Raji (cell line): Measurements from ENCODE around the gene NBPF1.

Source experiments
- POLR2A ChIP-seq: IDR thresholded peaks from 2 replicates; pipeline ENCODE4 v1.6.1; 2011; ENCODE audit warnings: low read depth, low read length, control low read depth; ENCODE audit not compliant: insufficient read depth

The NBPF1 gene

DNA sequence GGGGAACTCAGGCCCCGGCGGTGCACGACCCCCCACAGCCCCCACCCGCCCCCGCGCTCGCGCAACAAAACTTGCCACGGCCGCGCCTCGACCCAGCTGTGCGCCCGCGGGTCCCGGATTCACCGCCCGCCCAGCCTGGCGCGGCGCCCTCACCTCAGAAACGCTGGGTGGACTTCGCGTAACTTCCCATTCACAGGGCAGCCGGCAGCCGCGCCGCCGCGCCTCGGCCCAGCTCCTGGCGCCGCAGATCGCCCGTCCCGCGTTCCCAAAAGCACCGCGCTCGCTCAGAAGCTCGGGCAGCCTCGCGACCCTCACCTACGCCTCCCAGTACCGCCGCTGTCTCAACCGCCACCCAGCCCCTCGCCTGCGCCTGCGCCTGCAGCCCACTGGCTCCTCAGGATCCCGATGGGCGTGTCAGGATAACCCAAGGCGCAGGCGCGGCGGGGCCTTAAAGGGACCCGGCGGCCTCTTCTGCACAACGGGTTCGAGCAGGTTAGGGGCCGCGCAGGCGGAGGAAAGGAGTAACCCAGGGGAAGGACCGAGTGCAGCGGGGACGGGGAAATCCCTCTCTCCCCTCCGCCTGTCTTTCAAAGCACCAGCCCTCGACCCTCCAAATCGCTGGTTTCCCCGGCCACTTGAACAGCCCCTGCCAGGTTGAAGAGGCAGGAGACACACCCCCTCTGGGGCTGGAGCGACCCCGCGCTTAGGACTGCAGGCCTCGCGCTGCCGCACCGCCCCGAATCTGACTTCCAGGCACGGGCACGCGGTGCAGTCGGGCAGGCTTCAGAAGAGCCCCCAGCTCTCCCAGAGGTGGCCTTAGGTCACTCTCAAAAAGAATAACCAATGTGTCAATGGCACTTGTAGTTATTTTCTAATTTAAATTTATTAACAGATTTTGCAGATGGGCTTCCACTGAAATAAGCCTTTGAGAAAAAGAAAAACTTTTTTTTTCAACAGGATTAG is at the start of gene NBPF1:
TSS of gene NBPF1 (minus strand) at position 380 of the 963 bp plus-strand sequence.
- no peak for TF ChIP-seq POLR2A

GRCh38 chr1:16644482-16645270 is 31.3 kb upstream of the NBPF1 start:
- peak; percentile 99 for TF ChIP-seq POLR2A

DNA sequence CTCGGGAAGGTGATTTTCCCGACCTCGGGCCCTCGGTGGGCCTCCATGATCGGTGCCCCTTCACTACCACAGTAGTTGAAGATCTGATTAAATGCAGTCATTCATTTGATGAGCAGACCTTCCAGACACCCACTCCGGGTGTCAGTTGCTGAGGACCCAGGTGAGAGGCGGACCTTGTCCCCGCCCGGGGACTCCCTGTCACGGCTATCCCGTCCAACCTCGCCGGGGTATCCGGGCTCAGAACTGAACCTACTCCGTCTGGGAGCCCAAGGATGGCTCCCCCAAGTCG is 30.8 kb upstream of the NBPF1 start:
- no peak for TF ChIP-seq POLR2A

- TF ChIP-seq POLR2A: no peak
These were observed 18.1 kb upstream of the NBPF1 start for GRCh38 chr1:16631248-16632043.

DNA sequence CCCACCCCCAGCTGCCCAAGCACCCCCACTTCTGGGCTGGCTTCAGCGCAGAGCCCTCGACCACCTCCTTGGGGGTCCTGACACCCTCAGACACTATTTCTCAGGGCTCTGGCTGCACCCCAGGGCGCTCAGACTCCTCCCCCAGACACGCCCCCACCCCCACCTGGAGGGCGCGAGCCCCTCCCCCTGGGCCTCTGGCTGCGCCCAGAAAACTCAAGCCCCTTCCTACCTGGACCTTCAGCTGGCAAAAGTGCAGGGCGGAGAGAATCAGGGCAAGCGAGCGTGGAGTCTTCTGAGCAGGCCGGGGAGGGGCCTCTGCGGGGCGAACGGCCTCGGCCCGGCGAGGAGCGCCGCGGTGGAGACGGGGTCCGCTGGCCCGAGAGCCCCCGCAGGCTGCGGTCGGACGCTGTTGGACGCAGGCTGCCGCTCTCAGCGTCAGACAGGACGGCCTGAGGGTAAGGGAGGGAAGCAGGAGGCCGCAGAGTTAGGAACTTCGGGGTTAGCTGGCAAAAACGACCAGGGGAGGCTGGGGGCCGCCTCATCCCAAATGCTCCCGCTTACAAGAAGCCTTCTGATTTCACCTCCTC is 17.4 kb upstream of the NBPF1 start:
- no peak for TF ChIP-seq POLR2A

DNA sequence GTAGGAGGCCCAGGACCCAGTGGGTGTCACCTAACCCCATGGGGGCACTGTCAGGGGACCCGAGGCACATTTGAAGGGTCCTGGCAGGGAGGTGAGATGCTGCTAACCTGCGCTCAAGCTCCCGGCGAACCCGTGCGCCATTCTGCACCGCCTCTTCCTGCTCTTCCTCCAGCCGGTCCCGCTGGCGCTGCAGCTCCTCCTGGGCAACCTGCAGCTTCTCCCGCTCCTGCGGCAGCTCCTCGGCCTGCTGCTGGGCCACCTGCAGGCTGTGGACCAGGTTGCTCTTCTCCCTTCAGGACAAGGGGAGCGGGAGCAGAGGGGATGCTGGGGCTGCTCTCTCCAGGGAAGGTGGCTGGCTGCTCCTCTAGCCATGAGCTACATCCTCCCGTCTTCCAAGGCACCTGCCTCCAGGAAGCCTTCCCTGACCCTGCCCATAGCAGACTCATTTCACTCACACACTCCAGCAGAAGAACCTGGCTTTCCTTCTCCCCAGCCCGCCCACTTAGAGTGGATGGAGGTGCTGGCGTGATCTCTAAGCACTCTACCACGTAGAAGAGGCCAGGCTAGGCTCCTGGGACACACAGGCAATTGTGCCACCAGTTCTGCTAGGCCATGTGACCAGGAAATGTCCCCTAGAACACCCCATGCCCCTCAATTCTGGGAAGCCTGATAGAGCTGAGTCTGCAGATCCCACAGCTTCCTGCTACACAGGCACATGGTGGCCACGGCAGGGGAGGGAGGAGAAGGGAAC is 15.2 kb upstream of the NBPF1 start:
- no peak for TF ChIP-seq POLR2A

DNA sequence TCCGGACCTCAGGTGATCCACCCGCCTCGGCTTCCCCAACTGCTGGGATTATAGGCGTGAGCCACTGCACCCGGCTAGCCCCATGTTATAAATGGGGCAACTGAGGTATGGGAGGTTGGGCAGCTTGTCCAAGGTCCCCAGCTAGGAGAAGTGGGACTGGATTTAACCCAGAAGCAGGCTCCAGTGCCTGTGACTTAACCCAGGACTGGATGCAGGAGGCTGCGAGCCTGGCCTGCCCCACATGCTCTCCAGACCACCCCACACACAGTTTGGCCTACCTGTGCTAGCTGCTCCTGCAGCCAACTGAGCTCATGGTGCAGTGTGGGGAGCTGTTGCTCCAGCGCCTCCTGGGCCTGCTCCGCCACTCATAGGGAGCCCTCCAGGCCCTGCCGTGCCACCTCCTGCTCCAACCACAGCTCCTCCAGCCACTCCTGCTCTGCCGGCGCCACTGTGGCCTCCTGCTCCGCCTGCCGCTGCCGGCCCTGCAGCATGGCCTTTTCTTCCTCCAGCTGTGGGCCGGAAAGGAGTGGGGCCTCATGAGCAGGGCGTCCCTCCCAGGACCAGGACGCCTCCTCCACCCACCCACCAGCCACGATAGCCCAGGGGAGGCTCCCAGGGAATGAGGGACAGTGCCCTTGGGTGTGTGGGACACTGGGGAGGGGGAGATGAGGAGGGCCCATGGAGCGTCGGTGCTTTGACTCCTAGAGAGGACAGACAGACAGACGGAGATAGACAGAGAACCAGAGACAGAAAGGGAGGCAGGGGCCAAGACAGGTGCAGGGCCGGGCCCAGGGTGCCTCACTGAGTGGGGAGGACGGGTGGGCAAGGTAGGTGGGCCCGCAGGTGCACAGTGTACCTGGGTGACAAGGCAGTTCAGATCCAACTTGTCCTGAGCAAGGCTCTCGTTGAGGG is 12.4 kb upstream of the NBPF1 start:
- TF ChIP-seq POLR2A: 0 out of 2 replicates have a peak, but pooled peaks have one; percentile 10

GRCh38 chr1:16621300-16621658 is 7.9 kb upstream of the NBPF1 start:
- no peak for TF ChIP-seq POLR2A

DNA sequence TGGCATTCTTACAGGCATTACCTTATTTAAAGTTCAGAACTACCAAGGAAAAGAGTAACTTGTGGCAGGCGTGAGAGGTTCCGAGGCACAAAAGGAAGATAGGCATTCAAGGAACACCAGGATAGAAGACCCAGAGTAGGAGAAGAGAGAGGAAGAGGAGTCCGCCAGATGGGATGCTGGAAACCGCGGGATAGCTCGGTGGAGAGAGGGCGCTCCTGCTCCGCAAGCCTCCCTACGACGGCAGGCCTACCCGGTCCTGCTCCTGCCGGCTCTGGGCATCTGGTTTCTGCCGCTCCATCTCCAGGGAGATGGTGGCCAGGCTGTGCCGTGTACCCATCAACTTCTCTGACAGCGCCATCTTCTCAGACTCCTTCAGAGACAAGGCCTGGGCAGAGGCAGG is 5.4 kb upstream of the NBPF1 start:
- no peak for TF ChIP-seq POLR2A

- no peak for TF ChIP-seq POLR2A
These were observed 4.6 kb upstream of the NBPF1 start for GRCh38 chr1:16617778-16618580.

DNA sequence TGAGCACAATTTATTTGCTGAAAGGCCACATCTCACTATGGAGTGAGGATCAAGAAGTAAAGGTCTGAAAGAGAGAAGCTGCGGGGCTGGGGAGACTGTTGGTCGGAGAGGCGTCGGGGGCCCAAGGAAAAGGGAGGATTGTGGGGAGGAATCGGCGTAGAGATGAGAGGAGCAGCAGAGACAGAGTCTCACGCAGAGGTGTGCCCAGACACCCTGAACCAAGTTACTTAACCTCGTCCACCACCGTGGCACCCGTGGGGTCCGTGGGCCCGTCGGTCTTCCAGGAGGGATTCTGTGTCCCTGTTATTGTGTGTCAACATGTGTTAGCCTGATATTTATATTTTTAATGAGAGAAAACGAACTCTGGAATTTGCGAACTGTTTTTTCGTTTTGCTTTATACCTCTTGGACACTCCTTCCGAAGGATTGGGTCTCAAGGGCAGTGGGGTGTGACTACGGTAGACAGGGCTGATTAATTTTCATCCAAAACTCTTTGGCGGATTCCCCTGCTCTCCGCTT is 3.8 kb upstream of the NBPF1 start:
- TF ChIP-seq POLR2A: no peak
